C4-2B (cell line): Measurements from ENCODE around the gene ARHGAP31.

Experiments used
- H3K27ac ChIP-seq: fragments of 450-650 bp; 2 replicates; pipeline ENCODE4 v1.5.1; 2017
- ZFX ChIP-seq: fragments of 450-650 bp; IDR thresholded peaks from 2 replicates; pipeline ENCODE4 v1.6.1; 2017
- TF ChIP-seq, protein P1 (sequence below): fragments of 450-650 bp; conservative IDR thresholded peaks from 2 replicates; pipeline ENCODE4 v1.5.1; 2017; ENCODE audit warnings: mild to moderate bottlenecking

ARHGAP31 gene

DNA sequence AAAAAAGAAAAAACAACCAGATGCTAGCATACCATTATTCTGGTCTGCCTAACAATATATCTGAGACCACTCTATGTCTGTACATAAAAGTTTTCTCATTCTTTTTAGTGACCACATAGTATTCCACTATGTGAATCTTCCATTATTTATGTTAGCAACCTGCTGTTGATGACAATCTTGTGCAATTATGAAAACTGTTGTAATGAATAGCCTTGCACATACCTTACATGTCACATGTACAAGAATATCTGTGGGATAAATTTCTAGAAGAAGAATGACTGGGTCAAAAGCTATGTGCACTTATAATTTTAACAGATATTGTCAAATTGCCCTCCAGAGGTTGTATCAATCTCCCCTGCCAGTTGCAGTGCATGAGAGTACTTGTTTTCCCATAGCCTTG, 62.5 kb downstream of the ARHGAP31 start:
- H3K27ac ChIP-seq, result no peak overlapping the region
- no peak for TF ChIP-seq ZFX
- TF ChIP-seq, protein P1, sequence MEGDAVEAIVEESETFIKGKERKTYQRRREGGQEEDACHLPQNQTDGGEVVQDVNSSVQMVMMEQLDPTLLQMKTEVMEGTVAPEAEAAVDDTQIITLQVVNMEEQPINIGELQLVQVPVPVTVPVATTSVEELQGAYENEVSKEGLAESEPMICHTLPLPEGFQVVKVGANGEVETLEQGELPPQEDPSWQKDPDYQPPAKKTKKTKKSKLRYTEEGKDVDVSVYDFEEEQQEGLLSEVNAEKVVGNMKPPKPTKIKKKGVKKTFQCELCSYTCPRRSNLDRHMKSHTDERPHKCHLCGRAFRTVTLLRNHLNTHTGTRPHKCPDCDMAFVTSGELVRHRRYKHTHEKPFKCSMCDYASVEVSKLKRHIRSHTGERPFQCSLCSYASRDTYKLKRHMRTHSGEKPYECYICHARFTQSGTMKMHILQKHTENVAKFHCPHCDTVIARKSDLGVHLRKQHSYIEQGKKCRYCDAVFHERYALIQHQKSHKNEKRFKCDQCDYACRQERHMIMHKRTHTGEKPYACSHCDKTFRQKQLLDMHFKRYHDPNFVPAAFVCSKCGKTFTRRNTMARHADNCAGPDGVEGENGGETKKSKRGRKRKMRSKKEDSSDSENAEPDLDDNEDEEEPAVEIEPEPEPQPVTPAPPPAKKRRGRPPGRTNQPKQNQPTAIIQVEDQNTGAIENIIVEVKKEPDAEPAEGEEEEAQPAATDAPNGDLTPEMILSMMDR, result no peak

DNA sequence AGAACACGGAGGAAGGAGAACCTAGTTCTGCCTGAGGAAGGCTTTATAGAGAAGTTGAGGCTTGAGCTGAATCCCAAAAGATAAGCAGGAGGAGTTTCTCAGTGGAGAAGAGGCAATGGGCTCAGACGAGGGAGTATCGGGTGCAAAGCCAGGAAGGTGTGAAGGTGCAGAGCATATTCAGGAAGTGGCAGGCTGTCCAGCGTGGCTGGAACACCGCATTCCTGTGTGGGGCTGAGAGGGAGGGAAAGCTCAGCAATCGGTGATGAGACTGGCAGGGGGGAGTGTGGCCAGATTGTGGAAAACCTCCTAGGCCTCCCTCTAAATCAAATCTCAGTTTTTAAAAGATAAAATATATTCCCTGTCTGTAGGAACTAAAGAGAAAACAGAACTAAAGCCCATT, 63.0 kb downstream of the ARHGAP31 start:
- TF ChIP-seq, protein P1, result no peak
- no peak for TF ChIP-seq ZFX

DNA sequence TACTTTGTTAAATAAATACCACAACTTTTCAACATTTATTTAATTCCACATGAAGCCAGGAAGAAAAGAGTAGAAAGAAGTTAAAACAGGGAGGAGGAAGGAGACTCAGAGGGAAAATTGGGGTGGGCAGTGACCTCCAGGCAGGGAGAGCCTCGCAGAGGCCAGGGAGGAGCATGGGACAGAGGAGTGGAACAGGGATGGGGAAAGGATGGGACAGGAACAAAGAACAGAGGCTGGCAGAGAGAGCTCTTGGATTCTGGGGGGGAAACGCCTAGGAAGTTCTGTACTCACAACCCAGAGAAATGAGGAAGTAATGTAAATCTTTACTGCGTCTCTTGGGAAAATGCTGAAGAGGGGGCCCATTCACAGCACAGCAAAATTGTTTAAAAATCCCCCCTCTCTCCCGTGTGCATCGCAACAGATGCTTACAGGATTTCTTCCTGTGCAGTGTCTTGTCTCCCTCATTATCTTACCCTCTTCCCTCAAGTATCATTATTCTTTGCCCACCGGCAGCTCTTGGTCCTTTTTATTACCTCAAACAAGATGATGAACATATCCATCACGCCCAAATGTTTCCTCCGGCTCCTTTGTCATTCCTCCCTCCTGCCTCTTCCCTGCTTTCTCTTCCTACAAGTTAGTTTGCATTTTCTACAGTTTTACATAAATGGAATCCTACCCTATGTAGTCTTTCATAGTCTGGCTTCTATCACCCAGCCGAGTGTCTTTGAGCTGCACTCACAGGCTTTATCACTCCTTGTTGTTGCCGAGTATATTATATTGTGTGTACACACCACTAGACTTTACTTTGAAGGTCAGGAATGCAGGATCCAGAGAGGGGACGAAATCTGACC, 65.5 kb downstream of the ARHGAP31 start:
- no peak for TF ChIP-seq ZFX
- TF ChIP-seq, protein P1, result no peak
- H3K27ac ChIP-seq, result no peak overlapping the region

More for the DNA sequence above, 63.0 kb downstream of the ARHGAP31 start:
- H3K27ac ChIP-seq, result no peak overlapping the region

DNA sequence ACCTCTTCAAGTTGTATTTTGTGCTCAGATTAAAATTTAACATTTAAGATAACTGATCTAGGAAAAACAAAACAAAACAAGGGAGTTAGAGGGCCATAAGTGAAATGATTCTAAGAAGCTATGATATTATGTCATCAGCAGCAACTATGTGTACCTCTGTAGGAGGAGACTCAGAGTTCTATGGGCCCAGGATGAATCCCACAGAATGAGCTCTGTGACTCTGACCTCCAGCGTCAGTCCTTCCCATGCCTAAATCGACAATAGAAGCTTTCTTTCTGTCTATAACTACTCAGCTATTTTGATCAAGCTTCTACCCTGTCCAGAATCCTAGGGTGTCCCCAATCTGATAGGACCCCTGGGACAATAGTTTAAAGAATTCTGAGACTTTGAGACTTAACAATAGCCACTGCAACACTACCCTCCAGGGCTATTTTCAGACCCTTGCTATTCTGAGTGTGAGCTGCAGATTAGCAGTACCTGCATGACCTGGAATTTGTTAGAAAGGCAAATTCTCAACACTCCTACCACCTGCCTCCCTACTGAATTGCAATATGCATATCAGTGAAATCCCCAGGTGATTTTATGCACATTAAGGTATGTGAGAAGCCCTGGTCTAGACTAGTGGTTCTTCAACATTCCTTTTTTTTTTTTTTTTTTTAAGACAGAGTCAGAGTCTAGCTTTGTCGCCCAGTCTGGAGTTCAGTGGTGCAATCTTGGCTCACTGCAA, 66.7 kb downstream of the ARHGAP31 start:
- TF ChIP-seq, protein P1, result no peak
- no peak for TF ChIP-seq ZFX
- H3K27ac ChIP-seq, result no peak overlapping the region

DNA sequence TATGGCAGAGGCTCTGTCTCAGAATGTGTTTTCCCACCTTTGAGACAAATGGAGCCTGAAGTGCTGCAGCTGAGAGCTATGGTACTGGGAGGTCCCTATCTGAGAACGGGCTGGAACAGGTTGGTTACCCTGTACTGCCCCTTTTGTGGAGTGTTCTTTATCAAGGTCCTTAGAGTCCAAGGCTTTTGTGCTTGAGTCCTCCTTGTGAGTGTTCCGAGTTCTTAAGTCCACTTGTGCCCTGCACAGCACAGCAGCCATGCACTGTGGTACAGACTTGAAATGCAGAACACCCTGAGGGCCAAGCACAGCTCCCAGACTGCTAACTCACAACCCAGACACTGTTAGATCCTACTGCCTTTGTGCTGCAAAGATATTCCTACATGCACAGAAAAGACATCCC, 67.8 kb downstream of the ARHGAP31 start:
- H3K27ac ChIP-seq, result no peak overlapping the region
- TF ChIP-seq, protein P1, result no peak
- TF ChIP-seq ZFX, result no peak

DNA sequence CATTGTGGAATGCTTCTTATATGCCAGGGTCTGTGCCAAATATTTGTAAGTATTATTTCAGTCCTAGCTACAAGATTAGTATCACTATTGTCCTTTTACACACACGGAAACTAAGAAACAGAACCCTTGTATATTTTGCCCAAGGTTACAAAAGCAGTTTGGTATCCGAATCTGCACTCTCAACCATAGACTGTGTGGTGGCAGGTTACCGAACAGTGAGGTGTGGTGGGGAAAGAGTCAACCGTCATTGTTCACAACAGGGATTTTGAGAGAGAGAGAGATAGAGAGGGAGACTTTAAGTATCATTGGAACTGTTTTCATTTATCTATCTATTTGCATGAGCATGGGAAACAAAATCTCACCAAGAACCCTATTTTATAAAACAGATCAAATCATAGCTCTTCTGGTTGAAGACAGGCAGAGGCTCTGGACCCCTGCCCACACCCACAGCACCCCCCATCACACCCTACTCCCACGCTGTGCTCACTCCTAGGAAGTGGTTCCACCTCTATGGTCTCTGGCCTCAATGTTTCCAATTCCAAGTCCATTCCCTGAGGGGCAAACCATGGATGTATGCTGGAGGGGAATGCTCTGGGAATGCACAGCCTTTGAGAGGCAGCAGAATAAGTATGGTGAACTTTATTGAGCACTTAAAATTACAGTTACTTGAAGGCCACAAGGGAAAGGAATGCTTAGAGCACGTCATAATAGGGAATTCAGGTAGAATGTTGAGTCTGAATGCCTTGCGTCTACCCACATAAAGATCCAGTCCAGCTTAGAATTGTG, 69.0 kb downstream of the ARHGAP31 start:
- TF ChIP-seq ZFX, result no peak
- TF ChIP-seq, protein P1, result no peak
- H3K27ac ChIP-seq, result no peak overlapping the region

DNA sequence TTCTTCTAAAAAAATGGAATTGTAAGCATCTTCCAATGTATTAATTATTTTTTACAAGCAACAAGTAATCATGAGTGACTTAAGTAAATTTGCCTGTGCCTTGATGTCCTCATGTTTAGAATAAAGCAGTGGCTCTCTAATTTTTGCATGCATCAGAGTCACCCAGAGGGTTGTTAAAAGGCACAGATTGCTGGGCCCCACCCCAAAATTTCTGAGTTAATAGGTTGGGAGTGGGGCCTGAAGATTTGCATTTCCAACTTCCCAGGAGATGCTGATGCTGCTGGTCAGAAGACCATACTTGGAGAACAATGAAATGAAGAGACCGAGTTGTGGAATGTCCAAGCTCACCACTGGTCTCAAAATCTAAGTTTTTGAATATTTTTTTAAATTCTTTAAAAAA, 70.2 kb downstream of the ARHGAP31 start:
- no peak overlapping the region for H3K27ac ChIP-seq

More for the DNA sequence above, 70.2 kb downstream of the ARHGAP31 start:
- TF ChIP-seq ZFX, result no peak
- TF ChIP-seq, protein P1, result no peak
